Astrocyte (in vitro differentiated cells and primary cell): ENCODE results near the gene OSBPL5.

Experiments
- CTCF ChIP-seq: IDR thresholded peaks from 2 replicates; pipeline ENCODE4 v1.5.1; 2011; ENCODE audit warnings: low read depth, mild to moderate bottlenecking, inconsistent platforms, low read length, moderate library complexity; ENCODE audit not compliant: insufficient read depth
- EZH2 ChIP-seq: IDR thresholded peaks from 2 replicates; pipeline ENCODE4 v1.6.1; 2012; ENCODE audit warnings: mild to moderate bottlenecking, low read length, inconsistent platforms; ENCODE audit not compliant: insufficient read depth

GRCh38 chr11:3096909-3097530 lies 68.1 kb downstream of the OSBPL5 start:
- no peak for TF ChIP-seq CTCF
- no peak for TF ChIP-seq EZH2
